GM13976 (cell line): Measurements from ENCODE around the gene UCKL1.
"Not testable (repeated sequence)": the region's sequence is repeated elsewhere in the genome, so short reads cannot be mapped to it uniquely, and the experiment has no call there.

Source experiments
- DNase-seq: peaks from one replicate; pipeline ENCODE4 v3.0.0; 2012; ENCODE audit warnings: low spot score
- in situ Hi-C: fragments of 300-500 bp; cut with MboI; formaldehyde crosslinking; loops from one replicate; pipeline ENCODE4 v1.12.0; 2022; ENCODE audit warnings: low sequenced_read_pairs, mixed read lengths, inconsistent platforms; ENCODE audit not compliant: unreplicated experiment
- TF ChIP-seq, protein P1 (sequence below): IDR thresholded peaks from 2 replicates; pipeline ENCODE4 v1.5.1; 2012; ENCODE audit warnings: borderline replicate concordance, mild to moderate bottlenecking; ENCODE audit not compliant: insufficient read depth; ENCODE audit errors: extremely low read depth, missing control alignments, control extremely low read depth

UCKL1 gene

DNA sequence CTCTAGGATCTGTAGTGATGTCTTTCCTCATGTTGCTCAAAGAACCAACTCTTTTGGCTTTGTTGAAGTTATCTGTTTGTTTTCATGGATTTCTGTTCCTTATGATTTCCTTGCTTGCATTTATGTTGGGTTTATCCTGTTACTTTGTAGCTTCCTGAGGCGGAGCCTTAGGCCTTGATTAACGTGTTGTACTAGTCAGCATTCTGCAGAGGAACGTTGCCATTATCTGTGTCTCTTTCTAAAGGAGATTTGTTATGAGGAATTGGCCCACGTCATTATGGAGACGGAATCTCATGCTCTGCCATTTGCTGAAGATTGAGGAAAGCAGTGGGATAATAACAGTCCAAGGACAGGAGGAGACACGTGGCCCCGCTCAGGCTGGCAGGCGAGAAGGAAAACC is 29.9 kb downstream of the UCKL1 start:
- TF ChIP-seq, protein P1, sequence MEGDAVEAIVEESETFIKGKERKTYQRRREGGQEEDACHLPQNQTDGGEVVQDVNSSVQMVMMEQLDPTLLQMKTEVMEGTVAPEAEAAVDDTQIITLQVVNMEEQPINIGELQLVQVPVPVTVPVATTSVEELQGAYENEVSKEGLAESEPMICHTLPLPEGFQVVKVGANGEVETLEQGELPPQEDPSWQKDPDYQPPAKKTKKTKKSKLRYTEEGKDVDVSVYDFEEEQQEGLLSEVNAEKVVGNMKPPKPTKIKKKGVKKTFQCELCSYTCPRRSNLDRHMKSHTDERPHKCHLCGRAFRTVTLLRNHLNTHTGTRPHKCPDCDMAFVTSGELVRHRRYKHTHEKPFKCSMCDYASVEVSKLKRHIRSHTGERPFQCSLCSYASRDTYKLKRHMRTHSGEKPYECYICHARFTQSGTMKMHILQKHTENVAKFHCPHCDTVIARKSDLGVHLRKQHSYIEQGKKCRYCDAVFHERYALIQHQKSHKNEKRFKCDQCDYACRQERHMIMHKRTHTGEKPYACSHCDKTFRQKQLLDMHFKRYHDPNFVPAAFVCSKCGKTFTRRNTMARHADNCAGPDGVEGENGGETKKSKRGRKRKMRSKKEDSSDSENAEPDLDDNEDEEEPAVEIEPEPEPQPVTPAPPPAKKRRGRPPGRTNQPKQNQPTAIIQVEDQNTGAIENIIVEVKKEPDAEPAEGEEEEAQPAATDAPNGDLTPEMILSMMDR: no peak
- in situ Hi-C loops: no loop called here

DNA sequence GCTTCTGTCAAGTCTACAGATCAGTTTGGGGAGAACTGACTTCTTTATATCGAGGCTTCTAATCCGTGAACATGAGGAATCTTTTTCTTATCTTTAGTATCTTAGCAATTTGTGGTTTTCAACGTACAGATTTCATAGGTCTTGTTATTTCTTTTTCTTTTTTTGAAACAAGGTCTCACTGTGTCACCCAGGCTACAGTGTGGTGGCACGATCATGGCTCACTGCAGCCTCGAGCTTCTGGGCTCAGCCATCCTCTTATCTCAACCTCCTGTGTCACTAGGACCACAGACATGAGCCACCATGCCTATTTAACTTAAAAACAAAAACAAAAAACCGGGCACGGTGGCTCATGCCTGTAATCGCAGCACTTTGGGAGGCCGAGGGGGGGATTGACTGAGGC is 32.0 kb downstream of the UCKL1 start:
- no peak for DNase-seq
- in situ Hi-C loops: no loop called here
- TF ChIP-seq, protein P1: no peak

More for the DNA sequence above, 29.9 kb downstream of the UCKL1 start:
- DNase-seq: no peak

DNA sequence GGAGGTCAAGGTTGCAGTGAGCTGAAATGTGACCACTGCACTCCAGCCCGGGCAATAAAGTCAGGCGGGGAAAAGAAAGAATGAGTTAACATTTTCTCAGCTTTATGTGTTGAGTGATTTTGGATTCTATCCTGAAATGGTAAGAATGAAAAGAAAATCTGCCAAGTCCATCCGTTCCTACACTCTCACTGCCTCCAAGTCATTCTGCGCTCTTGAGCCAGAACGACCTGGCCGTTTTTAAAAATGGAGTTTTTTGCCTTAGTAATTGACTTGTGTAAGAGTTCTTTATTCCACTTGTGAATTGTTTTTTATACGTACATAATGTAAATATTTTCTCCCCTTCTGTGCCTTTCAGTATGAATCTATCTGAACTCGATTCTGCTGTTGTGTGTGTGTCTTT is 32.6 kb downstream of the UCKL1 start:
- DNase-seq: no peak
- in situ Hi-C loops: no loop called here
- TF ChIP-seq, protein P1: no peak

DNA sequence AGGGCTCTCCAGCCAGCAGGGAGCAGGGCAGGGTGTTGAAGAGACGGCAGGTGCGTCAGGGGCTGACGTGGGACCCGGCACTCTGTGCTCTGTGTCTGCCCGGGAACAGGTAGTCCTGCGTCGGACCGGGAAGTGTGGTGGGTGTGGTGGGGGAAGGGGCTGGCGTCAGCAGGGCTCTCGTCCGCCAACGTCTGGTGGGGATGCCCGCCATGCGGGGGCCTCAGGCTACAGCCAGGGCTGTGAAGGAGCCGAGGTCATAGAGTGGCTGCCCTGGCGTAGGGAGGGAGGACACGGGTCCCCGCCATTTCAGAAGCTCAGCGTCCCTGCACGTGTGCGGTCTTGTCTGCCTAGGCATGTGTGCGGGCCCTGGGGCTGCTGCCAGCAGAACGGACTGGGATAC is 36.0 kb downstream of the UCKL1 start:
- in situ Hi-C loops: no loop called here
- TF ChIP-seq, protein P1: no peak
- DNase-seq: peak; percentile 16

DNA sequence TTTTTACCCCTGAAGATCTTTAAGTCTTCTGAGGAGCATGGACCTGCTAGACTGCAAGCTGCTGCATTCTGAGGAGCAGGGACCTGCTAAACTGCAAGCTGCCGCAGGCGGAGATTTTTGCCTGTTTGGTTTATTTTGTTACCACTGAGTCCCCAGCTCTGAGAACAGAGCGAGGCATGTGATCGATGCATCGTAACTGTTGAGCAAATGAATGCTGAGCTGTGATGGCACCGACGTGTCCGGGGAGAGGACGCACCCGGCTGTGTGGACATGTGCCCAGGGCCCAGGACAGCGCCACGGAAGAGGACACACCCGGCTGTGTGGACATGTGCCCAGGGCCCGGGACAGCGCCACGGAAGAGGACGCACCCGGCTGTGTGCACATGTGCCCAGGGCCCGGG is 37.1 kb downstream of the UCKL1 start:
- TF ChIP-seq, protein P1: no peak
- in situ Hi-C loops: no loop called here
- no peak for DNase-seq

DNA sequence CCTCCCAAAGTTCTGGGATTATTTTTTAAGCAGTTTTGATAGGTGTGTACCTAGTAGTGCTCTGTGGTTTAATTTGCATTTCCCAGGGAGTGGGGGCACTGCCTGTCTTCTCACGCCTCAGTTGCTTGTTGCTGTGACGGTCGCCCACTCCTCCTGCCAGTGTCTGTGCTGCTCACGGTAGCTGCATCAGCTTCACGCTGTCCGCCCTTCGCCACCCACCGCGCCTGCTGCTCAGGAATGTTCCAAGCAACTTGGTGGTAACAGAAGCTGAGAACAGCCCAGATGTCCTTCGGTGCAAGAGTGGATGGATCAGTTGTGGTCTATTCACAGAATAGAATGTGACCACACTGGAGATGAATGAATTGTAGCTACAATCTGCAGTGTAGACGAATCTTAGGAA is 38.4 kb downstream of the UCKL1 start:
- TF ChIP-seq, protein P1: no peak
- in situ Hi-C loops: no loop called here
- peak; percentile 26 for DNase-seq

DNA sequence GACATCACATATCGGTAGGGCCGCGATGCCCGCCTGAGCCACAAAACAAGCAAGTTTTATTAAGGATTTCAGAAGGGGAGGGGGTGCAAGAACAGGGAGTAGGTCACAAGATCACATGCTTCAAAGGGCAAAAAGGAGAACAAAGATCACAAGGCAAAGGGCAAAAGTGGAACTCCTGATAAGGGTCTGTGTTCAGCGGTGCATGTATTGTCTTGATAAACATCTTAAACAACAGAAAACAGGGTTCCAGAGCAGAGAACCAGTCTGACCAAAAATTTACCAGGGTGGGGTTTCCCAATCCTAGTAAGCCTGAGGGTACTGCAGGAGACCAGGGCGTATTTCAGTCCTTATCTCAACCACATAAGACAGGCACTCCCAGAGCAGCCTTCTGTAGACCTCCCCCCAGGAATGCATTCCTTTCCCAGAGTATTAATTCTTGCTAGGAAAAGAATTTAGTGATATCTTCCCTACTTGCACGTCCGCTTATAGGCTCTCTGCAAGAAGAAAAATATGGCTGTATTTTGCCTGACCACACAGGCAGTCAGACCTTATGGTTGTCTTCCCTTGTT is 39.8 kb downstream of the UCKL1 start:
- DNase-seq, in situ Hi-C loops: not testable (repeated sequence)

DNA sequence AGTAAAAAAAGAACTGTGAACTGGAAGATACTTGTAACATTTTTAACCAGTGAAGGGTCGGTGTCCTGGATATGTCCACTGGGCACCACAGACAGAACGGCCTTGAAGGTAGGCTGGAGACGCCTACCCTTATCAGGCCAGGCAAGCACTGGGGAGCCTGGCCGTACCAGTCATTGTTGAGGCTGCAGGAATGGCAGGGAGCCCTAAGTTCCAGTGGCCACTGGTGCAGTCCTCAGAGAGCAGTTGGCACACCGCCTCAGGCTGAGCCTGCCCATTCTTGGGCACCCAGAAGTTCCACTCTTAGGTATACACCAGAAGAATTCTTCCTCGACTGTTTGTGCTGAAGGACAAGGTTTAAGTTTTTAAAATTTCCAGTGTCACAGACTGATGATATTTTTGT is 40.7 kb downstream of the UCKL1 start:
- TF ChIP-seq, protein P1: no peak
- in situ Hi-C loops: no loop called here
- DNase-seq: no peak
